HG03354 (cell line): ENCODE results near the gene TMEM221.

ENCODE experiments used
- ATAC-seq: cut with Tn5 transposase; IDR thresholded peaks from one replicate; pipeline ENCODE4 v1.9.1; 2021; ENCODE audit warnings: mild to moderate bottlenecking; ENCODE audit not compliant: unreplicated experiment, poor library complexity, severe bottlenecking

Gene TMEM221

DNA sequence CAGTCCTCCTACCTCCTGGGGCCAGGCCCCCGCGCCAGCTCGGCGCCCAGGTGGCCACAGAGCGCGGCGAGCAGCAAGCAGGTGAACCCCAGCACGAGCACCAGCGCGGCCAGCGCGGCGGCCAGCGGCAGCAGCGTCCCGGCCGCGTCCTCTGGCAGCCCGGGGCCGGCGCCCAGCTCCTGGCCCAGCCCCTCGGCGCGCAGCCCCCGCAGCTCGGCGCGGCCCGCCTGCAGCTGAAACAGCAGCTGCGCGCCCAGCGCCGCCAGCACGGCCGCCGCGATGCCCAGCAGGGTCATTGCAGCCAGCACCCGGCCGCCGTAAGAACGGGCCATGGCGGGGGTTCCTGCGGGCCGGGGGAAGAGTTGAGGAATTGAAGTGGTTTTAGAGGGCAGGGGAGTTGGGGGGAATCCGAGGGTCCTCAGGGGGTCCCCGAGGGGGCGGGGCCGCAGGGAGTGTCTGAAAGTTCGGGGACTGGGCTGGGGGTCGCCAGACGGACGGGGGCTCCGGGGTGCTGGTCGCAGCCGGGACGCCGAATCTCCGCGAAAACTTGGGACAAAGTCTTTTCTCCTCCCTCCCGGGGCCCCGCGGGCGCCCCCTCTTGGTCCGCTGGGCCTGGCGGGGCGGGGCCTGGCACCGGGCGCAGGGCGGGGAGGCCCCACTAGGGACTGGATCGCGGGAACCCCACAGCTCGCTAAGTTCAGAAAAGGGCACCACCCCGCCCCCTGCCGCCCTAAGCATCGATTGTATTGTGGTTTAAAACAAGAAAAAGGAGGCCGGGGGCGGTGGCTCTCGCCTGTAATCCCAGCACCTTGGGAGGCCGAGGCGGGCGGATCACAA is at the start of gene TMEM221:
Gene TMEM221 (minus strand): TSS at position 538 of the 837 bp plus-strand sequence. CDS start 206 bp downstream, at position 332.
- ATAC-seq, result no peak

DNA sequence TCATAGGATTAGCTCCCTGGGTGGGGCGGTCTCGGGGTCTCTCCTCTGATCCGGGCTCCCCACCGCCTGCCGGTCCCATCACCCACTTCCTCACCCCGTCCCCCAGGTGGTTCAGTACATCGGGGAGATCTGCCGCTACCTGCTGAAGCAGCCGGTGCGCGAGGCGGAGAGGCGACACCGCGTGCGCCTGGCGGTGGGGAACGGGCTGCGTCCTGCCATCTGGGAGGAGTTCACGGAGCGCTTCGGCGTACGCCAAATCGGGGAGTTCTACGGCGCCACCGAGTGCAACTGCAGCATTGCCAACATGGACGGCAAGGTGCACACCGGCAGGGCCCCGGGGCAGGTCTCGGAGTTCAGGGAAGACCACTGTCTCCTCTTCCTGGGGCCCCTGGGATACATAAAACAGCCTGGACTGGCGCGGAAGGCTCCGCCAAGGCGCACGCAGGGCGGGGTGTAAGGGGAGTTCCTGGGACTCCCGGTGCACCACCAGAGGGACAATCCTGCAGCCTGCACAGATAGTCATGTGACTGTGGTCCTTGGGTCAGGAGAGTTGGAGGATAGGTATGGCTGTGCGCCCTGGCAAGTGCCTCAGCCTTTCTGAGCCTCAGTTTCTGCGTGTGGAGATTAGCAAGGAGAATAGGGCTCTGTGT is 48.8 kb upstream of the TMEM221 start:
- no peak for ATAC-seq

GRCh38 chr19:17496337-17496997 is 48.0 kb upstream of the TMEM221 start:
- ATAC-seq, result peak; percentile 81

GRCh38 chr19:17495639-17496296 is 47.3 kb upstream of the TMEM221 start:
- ATAC-seq, result no peak

GRCh38 chr19:17491287-17491686 is 42.8 kb upstream of the TMEM221 start:
- ATAC-seq, result no peak

GRCh38 chr19:17490411-17490810 is 41.9 kb upstream of the TMEM221 start:
- no peak for ATAC-seq

DNA sequence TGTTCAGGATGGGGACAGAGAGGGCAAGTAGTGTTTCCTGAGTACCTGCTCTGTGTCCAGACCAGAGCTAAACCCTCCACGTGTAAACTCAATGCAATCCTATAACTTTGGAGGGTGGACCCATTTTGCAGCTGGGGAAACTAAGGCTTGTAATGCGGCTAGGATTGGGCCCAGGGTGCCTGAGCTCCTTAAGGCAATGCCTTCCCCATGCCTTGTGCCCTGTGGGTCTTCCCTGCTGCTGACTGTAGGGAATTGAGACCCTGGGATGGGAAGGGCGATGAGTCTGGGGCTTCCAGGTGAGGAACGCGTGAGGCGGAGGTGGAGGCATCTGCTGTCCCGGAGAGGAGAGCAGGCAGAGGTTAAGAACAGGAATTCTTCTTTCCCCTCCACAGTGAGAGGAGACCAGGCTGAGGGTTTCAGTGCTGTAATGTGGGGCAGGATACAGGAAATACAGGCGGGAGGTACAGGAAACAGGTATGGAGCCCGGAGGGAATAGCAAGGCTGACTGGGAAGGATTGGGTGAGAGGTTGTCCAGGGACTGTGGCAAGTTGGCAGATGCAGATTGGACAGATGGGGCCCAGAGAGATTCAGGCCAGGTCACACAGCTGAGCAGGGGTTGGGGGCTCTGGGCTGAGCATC is 41.0 kb upstream of the TMEM221 start:
- no peak for ATAC-seq

GRCh38 chr19:17488593-17489391 is 40.3 kb upstream of the TMEM221 start:
- no peak for ATAC-seq

- ATAC-seq, result no peak
These were observed 39.0 kb upstream of the TMEM221 start for GRCh38 chr19:17487284-17488121.

- ATAC-seq, result no peak
These were observed 38.2 kb upstream of the TMEM221 start for GRCh38 chr19:17486545-17487240.

- ATAC-seq, result no peak
These were observed 36.2 kb upstream of the TMEM221 start for GRCh38 chr19:17484520-17485185.

- no peak for ATAC-seq
These were observed 35.1 kb upstream of the TMEM221 start for GRCh38 chr19:17483605-17484002.

GRCh38 chr19:17482877-17483604 is 34.6 kb upstream of the TMEM221 start:
- ATAC-seq, result no peak

GRCh38 chr19:17481986-17482385 is 33.5 kb upstream of the TMEM221 start:
- ATAC-seq, result no peak

DNA sequence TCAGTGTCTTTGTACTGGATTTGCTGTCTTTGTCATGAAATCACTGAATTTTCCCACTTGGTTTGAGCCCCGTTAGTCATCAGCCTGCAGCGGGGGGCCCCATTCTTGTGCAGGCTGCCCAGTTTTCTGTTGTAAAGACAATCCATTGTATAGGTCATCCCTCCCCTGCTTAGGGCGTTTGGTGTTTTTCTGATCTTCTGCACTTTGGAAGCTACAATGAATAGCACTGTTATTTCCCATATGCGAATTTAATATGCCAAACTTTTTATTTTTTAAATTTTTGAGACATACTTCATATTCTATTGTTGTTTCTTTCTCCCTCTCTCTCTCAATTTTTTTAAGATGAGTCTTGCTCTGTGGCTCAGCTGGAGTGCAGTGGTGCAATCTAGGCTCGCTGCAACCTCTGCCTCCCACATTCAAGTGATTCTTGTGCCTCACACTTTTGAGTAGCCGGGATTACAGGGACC is 30.9 kb upstream of the TMEM221 start:
- ATAC-seq, result no peak

DNA sequence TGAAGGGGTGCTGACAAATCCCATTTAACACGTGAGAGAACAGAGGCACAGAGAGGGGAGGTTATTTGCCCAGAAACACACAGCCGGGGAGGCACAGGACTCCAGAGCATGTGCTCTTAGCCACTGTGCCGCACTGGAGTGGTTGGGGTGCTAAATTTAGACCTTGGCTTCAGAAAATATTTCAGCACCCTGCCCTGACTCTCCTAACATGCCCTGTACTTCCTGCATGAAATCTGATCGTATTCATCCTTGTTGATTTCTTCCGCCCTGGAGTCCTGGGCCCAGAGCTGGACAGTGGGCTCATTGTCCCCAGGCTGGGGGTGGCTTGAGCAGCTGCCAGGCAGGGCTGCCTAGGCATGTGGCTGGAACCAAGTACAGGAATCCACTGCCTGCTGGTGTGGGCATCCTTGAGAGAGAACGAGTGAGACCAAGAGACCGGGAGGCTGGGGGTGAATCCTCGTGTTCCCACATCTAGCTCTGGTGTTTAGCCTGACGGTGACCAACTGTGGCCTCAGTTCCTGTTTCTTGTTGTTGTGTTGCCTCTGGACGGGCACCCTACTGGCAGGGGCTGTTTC is 27.2 kb upstream of the TMEM221 start:
- ATAC-seq, result no peak
